Psoas muscle (tissue), 8 donors: ENCODE measurements around the gene TBC1D22A. TPM values are rescaled to one million over a fixed set of nuclear protein-coding genes. Genes with fewer than 3 reads are reported as not detected.
A peak's percentile ranks its signal among the peaks of the same experiment; 100 is the strongest.
"Not testable (repeated sequence)": the region's sequence is repeated elsewhere in the genome, so short reads cannot be mapped to it uniquely, and the experiment has no call there.

Experiments used
- ATAC-seq, 4 donors: fragments of 200-7000 bp; cut with Tn5 transposase; one replicate each; pipeline ENCODE4 v1.9.1; 2020; ENCODE audit warnings: moderate library complexity in 3 of 4, mild to moderate bottlenecking in 2 of 4
- DNase-seq, 2 donors: peaks; one replicate each; pipeline ENCODE4 v3.0.0-alpha.2; 2020
- H3K27ac ChIP-seq: fragments of 200-600 bp; one replicate; pipeline ENCODE4 v1.8.0; 2022
- H3K27me3 ChIP-seq, 3 donors: fragments of 200-600 bp in 1 of 3; one replicate each; pipeline versions ENCODE4 v1.6.1 to v1.8.0; 2013 to 2022; ENCODE audit warnings: low read length in 2 of 3, mild to moderate bottlenecking in 2 of 3, moderate library complexity in 1 of 3; ENCODE audit not compliant: insufficient read depth in 3 of 3
- H3K36me3 ChIP-seq, 2 donors: fragments of 200-600 bp in 1 of 2; one replicate each; pipeline versions ENCODE4 v1.6.1 to v1.8.0; 2013 to 2022; ENCODE audit warnings: low read depth in 1 of 2, mild to moderate bottlenecking in 1 of 2, moderate library complexity in 1 of 2; ENCODE audit not compliant: insufficient read depth in 1 of 2
- H3K4me1 ChIP-seq: fragments of 200-600 bp; one replicate; pipeline ENCODE4 v1.8.0; 2022
- H3K4me3 ChIP-seq: fragments of 200-600 bp; one replicate; pipeline ENCODE4 v1.8.0; 2022; ENCODE audit warnings: mild to moderate bottlenecking
- H3K9me3 ChIP-seq: fragments of 200-600 bp; one replicate; pipeline ENCODE4 v1.8.0; 2022
- WGBS, 3 donors: extraction: QIAGEN DNeasy Blood & Tissue Kit; methylation state at CpG; one replicate each; pipeline versions ENCODE4 v1.1.6 to v1.1.7; 2013; 5-methylcytosine and 5-hydroxymethylcytosine counted together
- intact Hi-C, 2 donors: fragments of 100-400 bp; cut with DNase I; formaldehyde crosslinking; loops; one replicate each; pipeline versions ENCODE4 v1.11.0 to v1.14.2; 2022
- polyA plus RNA-seq, 3 donors: library from polyadenylated mRNA; stranded (reverse); fragments of 200-250 nt; gene quantifications; one replicate each; pipeline ENCODE4 v1.2.3, GENCODE V29; 2013
- total RNA-seq, 4 donors: library from RNA; stranded (reverse); fragmentation: NEBNext Ultra II Directional in 2 of 4; extraction: Animal tissue kit (Norgen Biotek cat#: 25700) in 2 of 4; gene quantifications; one replicate each; pipeline versions ENCODE4 v1.2.1 to v1.2.4, GENCODE V29; 2021 to 2023
- TF ChIP-seq, protein P1 (sequence below): fragments of 200-600 bp; IDR thresholded peaks from one replicate; pipeline ENCODE4 v1.8.0; 2022; ENCODE audit warnings: antibody characterized with exemption
- donor health status: healthy with polysubstance abuse.
- donor health status: DM: no; HTN: no; CAD: no; lungs with moderate emphysema.
- donor health status: Bipolar disorder and iron deficiency.
- donor health status: healthy.
- donor health status: DM: yes; HTN: yes; CAD: no.
- donor health status: DM: no; HTN: no; CAD: no.
- donor health status: DM: no; HTN: no; CAD: no.
- donor health status: DM: yes; HTN: yes; CAD: no.

The TBC1D22A gene
- total and polyA plus RNA-seq, 7 donors = 11.7 to 25.0 (median 18.9) TPM

DNA sequence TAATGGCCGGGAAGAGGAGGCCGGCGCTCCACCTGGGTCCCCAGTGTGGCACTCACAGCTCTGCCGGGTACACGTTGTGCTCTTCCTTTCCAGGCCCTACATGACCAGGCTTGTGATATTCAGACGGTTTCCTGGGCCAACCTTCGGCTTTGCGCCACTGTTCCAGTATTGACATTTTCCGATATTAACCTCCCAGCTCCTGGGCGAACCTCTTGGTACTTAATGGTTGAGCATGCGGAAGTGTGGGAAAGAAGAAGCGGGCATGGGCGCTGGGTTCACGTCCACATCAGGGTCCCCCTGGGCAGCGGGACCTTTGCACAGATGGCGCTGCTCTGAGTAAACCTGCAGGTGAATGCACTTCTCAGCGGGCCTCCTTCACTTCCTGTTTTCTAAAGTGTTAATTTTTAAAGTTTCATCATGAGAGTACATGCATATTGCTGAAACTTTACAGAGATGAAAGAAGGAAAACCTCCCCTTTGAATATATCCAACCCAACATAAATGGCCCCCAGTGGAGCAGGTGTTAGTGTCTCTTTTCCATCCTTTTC, 286.7 kb downstream of the TBC1D22A start:
- peak in 1 of 2 donors; percentile 42 for DNase-seq
- no peak for ATAC-seq
- Histone ChIP-seq H3K4me1 (no peaks in the 10 kb centered on the region), H3K27ac (no peak overlapping the region), H3K36me3 (no peaks in the 10 kb centered on the region), H3K27me3 (no peaks in the 10 kb centered on the region), H3K9me3 (no peaks in the 10 kb centered on the region), H3K4me3 (no peak overlapping the region)
- intact Hi-C loops = no loop called here
- TF ChIP-seq, protein P1, sequence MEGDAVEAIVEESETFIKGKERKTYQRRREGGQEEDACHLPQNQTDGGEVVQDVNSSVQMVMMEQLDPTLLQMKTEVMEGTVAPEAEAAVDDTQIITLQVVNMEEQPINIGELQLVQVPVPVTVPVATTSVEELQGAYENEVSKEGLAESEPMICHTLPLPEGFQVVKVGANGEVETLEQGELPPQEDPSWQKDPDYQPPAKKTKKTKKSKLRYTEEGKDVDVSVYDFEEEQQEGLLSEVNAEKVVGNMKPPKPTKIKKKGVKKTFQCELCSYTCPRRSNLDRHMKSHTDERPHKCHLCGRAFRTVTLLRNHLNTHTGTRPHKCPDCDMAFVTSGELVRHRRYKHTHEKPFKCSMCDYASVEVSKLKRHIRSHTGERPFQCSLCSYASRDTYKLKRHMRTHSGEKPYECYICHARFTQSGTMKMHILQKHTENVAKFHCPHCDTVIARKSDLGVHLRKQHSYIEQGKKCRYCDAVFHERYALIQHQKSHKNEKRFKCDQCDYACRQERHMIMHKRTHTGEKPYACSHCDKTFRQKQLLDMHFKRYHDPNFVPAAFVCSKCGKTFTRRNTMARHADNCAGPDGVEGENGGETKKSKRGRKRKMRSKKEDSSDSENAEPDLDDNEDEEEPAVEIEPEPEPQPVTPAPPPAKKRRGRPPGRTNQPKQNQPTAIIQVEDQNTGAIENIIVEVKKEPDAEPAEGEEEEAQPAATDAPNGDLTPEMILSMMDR = no peak
- 87 to 92% (median 91%) methylated on average over 17 of the region's 17 CpGs for WGBS, 3 donors

DNA sequence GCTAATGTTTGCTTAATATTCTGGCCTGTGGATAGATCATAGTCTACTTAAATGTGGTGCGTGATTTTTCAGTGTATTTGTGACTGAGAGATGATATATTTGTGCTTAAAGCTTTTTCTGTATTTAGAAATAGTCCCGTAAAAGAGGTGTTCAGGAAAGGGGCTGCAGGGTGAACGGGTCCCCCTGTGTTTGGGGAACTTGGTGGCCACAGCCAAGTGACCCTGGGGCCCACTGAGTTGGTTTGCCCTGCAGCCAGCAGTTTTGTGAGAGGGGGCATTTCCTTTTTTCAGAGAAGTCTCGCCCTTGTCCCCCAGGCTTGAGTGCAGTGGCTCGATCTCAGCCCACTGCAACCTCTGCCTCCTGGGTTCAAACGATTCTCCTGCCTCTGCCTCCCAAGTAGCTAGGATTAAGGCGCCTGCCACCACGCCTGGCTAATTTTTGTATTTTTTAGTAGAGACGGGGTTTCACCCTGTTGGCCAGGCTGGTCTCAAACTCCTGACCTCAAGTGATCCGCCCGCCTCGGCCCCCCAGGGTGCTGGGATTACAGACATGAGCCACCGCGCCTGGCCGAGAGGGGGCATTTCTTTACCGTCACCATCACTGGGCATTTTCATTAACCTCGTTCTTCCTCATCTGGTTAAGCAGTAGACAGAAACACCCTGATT, 287.4 kb downstream of the TBC1D22A start:
- intact Hi-C loops, ATAC-seq, H3K9me3 ChIP-seq, H3K27me3 ChIP-seq, H3K36me3 ChIP-seq, H3K4me3 ChIP-seq, H3K4me1 ChIP-seq, H3K27ac ChIP-seq: not testable (repeated sequence)
- WGBS, 3 donors = 93 to 94% (median 94%) methylated on average over 17 of the region's 17 CpGs
- peak in 1 of 2 donors; percentile 18 for DNase-seq

DNA sequence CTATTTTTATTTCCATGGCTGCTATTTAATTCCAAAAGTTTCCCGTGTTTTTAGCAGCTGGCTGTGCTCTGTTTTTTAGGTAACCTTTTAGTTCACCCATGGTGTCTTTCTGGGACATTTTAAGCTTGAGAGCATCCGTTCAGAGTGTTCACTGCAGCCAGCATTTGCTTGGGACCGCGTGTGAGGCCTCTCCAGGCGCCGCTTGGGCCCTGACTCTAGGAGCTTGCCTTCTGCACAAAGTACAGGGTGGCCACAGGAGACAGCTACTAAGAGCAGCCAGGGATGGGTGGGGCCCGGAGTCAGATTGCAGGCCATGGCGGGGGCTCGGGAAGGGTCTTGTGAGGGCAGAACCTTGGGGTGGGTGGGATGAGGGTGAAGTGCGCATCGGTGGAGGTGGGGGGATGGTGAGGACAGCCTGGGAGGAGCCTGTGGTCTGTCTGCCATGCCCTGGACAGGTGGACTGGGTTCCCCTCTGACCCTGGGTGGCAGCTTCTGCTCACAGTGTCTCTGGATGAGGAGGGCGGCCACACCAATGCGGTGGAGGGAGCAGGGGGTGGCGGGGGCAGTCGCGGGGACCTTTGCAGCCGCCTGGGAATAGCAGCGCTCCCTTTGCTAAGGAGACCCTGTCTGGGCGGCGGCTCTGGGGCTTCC, 288.1 kb downstream of the TBC1D22A start:
- 80 to 85% (median 82%) methylated on average over 18 to 20 of the region's 20 CpGs for WGBS, 3 donors
- no peaks in the 10 kb centered on the region for H3K4me1 ChIP-seq
- TF ChIP-seq, protein P1 = no peak
- no peaks in the 10 kb centered on the region for H3K27me3 ChIP-seq
- DNase-seq (peak in 1 of 2 donors; percentile 48), ATAC-seq (no peak)
- no peaks in the 10 kb centered on the region for H3K36me3 ChIP-seq
- H3K9me3 ChIP-seq = no peaks in the 10 kb centered on the region
- H3K4me3 ChIP-seq = no peak overlapping the region
- H3K27ac ChIP-seq = no peak overlapping the region
- intact Hi-C loops = no loop called here

DNA sequence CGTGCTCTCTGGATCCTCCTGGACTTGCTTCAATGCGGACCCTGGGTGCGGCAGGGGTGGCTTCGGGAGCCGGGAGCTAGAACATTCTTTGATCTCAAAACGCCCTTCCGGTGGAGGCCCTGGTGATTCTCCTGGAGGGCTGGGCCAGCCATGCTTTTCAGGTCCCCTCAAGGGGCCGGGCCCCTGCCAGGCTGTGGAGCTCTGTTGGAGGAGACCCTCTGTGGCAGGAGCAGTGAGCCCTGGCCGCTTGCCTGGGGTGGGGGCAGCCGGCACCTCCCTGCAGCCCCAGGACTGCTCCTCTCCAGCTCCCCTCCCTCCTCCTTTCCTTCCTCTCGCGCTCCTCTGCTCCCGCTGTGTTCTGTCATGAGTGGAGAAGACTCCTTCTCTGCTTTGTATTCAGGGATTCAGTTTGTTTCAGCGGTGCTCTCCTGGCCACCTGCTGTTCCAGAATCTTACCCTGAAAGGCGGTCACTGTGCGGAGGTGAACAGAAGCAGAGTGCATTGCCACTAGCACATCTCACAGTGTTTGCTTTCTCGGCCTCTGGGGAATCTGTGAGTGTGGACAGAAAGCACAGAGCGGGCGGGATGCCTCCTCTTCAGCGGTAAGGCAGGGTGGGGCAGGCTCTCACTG, 289.1 kb downstream of the TBC1D22A start:
- Histone ChIP-seq H3K9me3 (no peaks in the 10 kb centered on the region), H3K4me3 (no peak overlapping the region), H3K36me3 (no peaks in the 10 kb centered on the region), H3K27me3 (no peaks in the 10 kb centered on the region), H3K4me1 (no peaks in the 10 kb centered on the region), H3K27ac (no peak overlapping the region)
- WGBS, 3 donors = 81 to 91% (median 90%) methylated on average over 18 to 20 of the region's 20 CpGs
- peak in 1 of 2 donors; percentile 30 for DNase-seq
- no peak for ATAC-seq
- intact Hi-C loops = no loop called here
- TF ChIP-seq, protein P1 = no peak
